K562 (cell line): ENCODE data around the gene CD151. TPM values are rescaled to one million over a fixed set of nuclear protein-coding genes. Genes with fewer than 3 reads are reported as not detected.

Source experiments
- ATAC-seq: fragments of 200-7000 bp; cut with Tn5 transposase; 3 replicates; pipeline ENCODE4 v1.9.1; 2020; ENCODE audit warnings: moderate library complexity
- BruUV-seq: library from RNA; stranded (reverse); fragments of 400-500 nt; replicated peaks from 2 replicates; lab custom pipeline; 2021; lab: Mats Ljungman, UMichigan
- CTCF ChIA-PET: fragments of 300-600 bp; formaldehyde crosslinking; extraction: SDS; loops from one replicate; lab custom pipeline; 2021; ENCODE audit warnings: low intra/inter-chr PET ratio; lab: Yijun Ruan, JAX
- POLR2A ChIA-PET: fragments of 300-600, 350-650 bp; sonication (Branson Sonifier 250); formaldehyde crosslinking; extraction: SDS; loops from one replicate; lab custom pipeline; 2021; ENCODE audit warnings: antibody characterized with exemption, inconsistent platforms; lab: Yijun Ruan, JAX
- DNase-seq, 4 experiments: peaks; one replicate each; pipeline versions ENCODE4 v3.0.0 to v3.0.0-alpha.2; 2011 to 2018; ENCODE audit warnings: low spot score in 3 of 4, mixed read lengths in 3 of 4; ENCODE audit errors: extremely low read depth in 1 of 4
- FAIRE-seq: peaks from 2 replicates; lab custom pipeline; 2011; peaks lifted over from hg19 to GRCh38; lab: Jason Lieb, UNC
- H2AFZ ChIP-seq: 2 replicates; pipeline ENCODE4 v1.6.0; 2011; ENCODE audit warnings: low read depth, low read length, control low read depth, inconsistent platforms
- H3K27ac ChIP-seq: fragments of 200-600 bp; 3 replicates; pipeline ENCODE4 v1.8.0; 2011; ENCODE audit warnings: low read depth, mild to moderate bottlenecking, control low read depth, inconsistent platforms, low read length, moderate library complexity, mixed read lengths; ENCODE audit errors: extremely low read depth
- H3K27me3 ChIP-seq, 2 experiments: fragments of 300-600 bp in 1 of 2; 2 replicates in 1 of 2; 3 replicates in 1 of 2; pipeline versions ENCODE4 v1.6.0 to v1.8.0; 2011; ENCODE audit warnings: inconsistent platforms in 2 of 2, low read length in 2 of 2, mild to moderate bottlenecking in 1 of 2, mixed read lengths in 1 of 2, moderate library complexity in 1 of 2; ENCODE audit not compliant: control insufficient read depth in 2 of 2, insufficient read depth in 2 of 2
- H3K36me3 ChIP-seq: fragments of 300-600 bp; 3 replicates; pipeline ENCODE4 v1.8.0; 2011; ENCODE audit warnings: mild to moderate bottlenecking, low read length, inconsistent platforms; ENCODE audit not compliant: control insufficient read depth, insufficient read depth
- H3K4me1 ChIP-seq, 2 experiments: fragments of 200-600 bp in 1 of 2; replicated peaks in 1 of 2; 2 replicates in 1 of 2; 3 replicates in 1 of 2; pipeline versions ENCODE4 v1.5.1 to v1.8.0; 2011; ENCODE audit warnings: inconsistent platforms in 2 of 2, low read length in 2 of 2, mild to moderate bottlenecking in 1 of 2, mixed read lengths in 1 of 2, moderate library complexity in 1 of 2; ENCODE audit not compliant: control insufficient read depth in 2 of 2, insufficient read depth in 2 of 2
- H3K4me2 ChIP-seq: 2 replicates; pipeline ENCODE4 v1.6.1; 2011; ENCODE audit warnings: low read length, control low read depth, inconsistent platforms, mixed read lengths; ENCODE audit not compliant: insufficient read depth
- H3K4me3 ChIP-seq: fragments of 200-600 bp; sonication (generic), shearing (Covaris generic); 2 replicates; pipeline ENCODE4 v1.5.1; 2016; ENCODE audit warnings: control low read depth, inconsistent platforms
- H3K79me2 ChIP-seq: fragments of 200-600 bp; 3 replicates; pipeline ENCODE4 v1.8.0; 2011; ENCODE audit warnings: low read length, inconsistent platforms; ENCODE audit not compliant: control insufficient read depth, insufficient read depth
- H3K9ac ChIP-seq, 2 experiments: 2 replicates each; pipeline versions ENCODE4 v1.6.0 to v1.6.1; 2011; ENCODE audit warnings: low read depth in 2 of 2, low read length in 2 of 2, control low read depth in 1 of 2, inconsistent platforms in 1 of 2, mild to moderate bottlenecking in 1 of 2, mixed read lengths in 1 of 2; ENCODE audit not compliant: insufficient read depth in 1 of 2
- H3K9me1 ChIP-seq: one replicate; pipeline ENCODE4 v1.6.0; 2011; ENCODE audit warnings: inconsistent platforms, mild to moderate bottlenecking, low read length, moderate library complexity; ENCODE audit not compliant: control insufficient read depth, insufficient read depth
- H3K9me3 ChIP-seq: replicated peaks from 2 replicates; pipeline ENCODE4 v1.5.1; 2011; ENCODE audit warnings: low read depth, low read length, inconsistent platforms; ENCODE audit not compliant: control insufficient read depth, insufficient read depth
- H4K20me1 ChIP-seq: replicated peaks from 2 replicates; pipeline ENCODE4 v1.6.1; 2011; ENCODE audit warnings: low read length, inconsistent platforms, mixed read lengths; ENCODE audit not compliant: control insufficient read depth, insufficient read depth
- MCM7 ChIP-seq, 2 experiments: fragments of 450-650 bp; IDR thresholded peaks; 2 replicates each; pipeline ENCODE4 v1.6.1; 2016 to 2018
- POLR2G ChIP-seq: fragments of 200-400 bp; formaldehyde crosslinking; IDR thresholded peaks from 2 replicates; pipeline ENCODE4 v1.6.1; 2017; ENCODE audit warnings: low read depth, mild to moderate bottlenecking, antibody characterized with exemption, low read length, moderate library complexity
- SNAPC5 ChIP-seq: fragments of 250-450 bp; sonication (Bioruptor Pico); IDR thresholded peaks from 2 replicates; pipeline ENCODE4 v1.8.0; 2021; ENCODE audit warnings: moderate library complexity, mild to moderate bottlenecking, inconsistent platforms
- ZNF507 ChIP-seq: conservative IDR thresholded peaks from 2 replicates; pipeline ENCODE4 v1.6.1; 2017; ENCODE audit warnings: missing genetic modification characterization, missing compliant biosample characterization
- WGBS: fragments of 100-300 bp; shearing (Covaris generic); methylation state at CpG from one replicate; pipeline ENCODE4 v1.1.6; 2016; ENCODE audit warnings: low coverage, mixed read lengths; ENCODE audit not compliant: insufficient coverage; ENCODE audit errors: missing lambda C conversion rate; 5-methylcytosine and 5-hydroxymethylcytosine counted together
- in situ Hi-C: fragments of 300-500 bp; cut with MboI; formaldehyde crosslinking; loops from 4 replicates; pipeline ENCODE4 v1.15.0; 2018; ENCODE audit warnings: inconsistent platforms, mixed read lengths
- intact Hi-C: fragments of 100-400 bp; cut with micrococcal nuclease; formaldehyde crosslinking; loops from 2 replicates; pipeline ENCODE4 v1.14.2; 2022
- polyA plus RNA-seq, 8 experiments: library from polyadenylated mRNA; depleted of rRNA in 4 of 8; stranded (reverse) in 5 of 8; unstranded in 3 of 8; fragments of >200 nt; fragmentation: Nextera tagmentation in 2 of 8; fragmentation: Illumina TruSeq in 1 of 8; extraction: Ambion mirVana in 2 of 8; extraction: Trizol in 1 of 8; gene quantifications; 2 replicates each; pipeline versions ENCODE4 v1.2.1 to v1.2.3, GENCODE V29; 2011 to 2014; ENCODE audit warnings: inconsistent platforms in 1 of 8, missing spikeins in 1 of 8
- total RNA-seq, 7 experiments: library from RNA; depleted of rRNA in 6 of 7; stranded (reverse); fragments of >200 nt in 6 of 7; fragmentation: Illumina TruSeq in 2 of 7; extraction: Trizol in 2 of 7; gene quantifications; 2 replicates each; pipeline versions ENCODE4 v1.2.1 to v1.2.3, GENCODE V29; 2011 to 2021; ENCODE audit warnings: low replicate concordance in 1 of 7

Gene CD151
- total and polyA plus RNA-seq, 9 of the 15 experiments (the other 6 are each of a cell fraction or from before 2014, with no cell fraction given): 2.3 to 187 (median 140) TPM

GRCh38 chr11:824942-825341 is 7.8 kb upstream of the CD151 start:
- intact Hi-C loops (no loop called here), in situ Hi-C loops (no loop called here)
- peaks cover 28 to 93% of the 10 kb centered on the region in 2 experiments for H3K4me1 ChIP-seq
- peak overlapping the region in 1 of 2 experiments; percentile 81; a peak in 2 of 4 replicates for H3K9ac ChIP-seq
- peaks cover 13% of the 10 kb centered on the region for H4K20me1 ChIP-seq
- no peak for TF ChIP-seq MCM7 (IDR thresholded peaks at IDR 0.05)
- TF ChIP-seq ZNF507 (tag): no peak
- TF ChIP-seq SNAPC5 (CRISPR knock-in tag): no peak
- TF ChIP-seq POLR2G: peak; percentile 9; the same call in 1 of the 2 replicates
- H3K27ac ChIP-seq: no peak overlapping the region
- ATAC-seq: no peak
- no peak for FAIRE-seq
- ChIA-PET CTCF (no interaction called here), POLR2A (interaction anchor here (1.2 to 1.9 kb wide), 4 partner anchors 9 to 17 kb away, joined by 3 to 6 read pairs (median 3); partner anchors contain the start of gene RPLP2)
- WGBS: 69% methylated on average over 6 of the region's 11 CpGs
- no peak overlapping the region for H2AFZ ChIP-seq
- no peak overlapping the region for H3K4me2 ChIP-seq
- no peak overlapping the region for H3K4me3 ChIP-seq
- peaks cover 43% of the 10 kb centered on the region; the same call in 1 of the 3 replicates for H3K36me3 ChIP-seq
- no peak for DNase-seq
- no TSS peak for BruUV-seq
- peaks cover 6% of the 10 kb centered on the region for H3K9me1 ChIP-seq
- H3K9me3 ChIP-seq: no peaks in the 10 kb centered on the region
- no peaks in the 10 kb centered on the region for H3K27me3 ChIP-seq
- peaks cover 23% of the 10 kb centered on the region for H3K79me2 ChIP-seq
